Stomach (tissue), 9 donors: Measurements from ENCODE around the gene FBXL15. TPM values are rescaled to one million over a fixed set of nuclear protein-coding genes. Genes with fewer than 3 reads are reported as not detected.

Source experiments
- DNase-seq, 2 donors: peaks; one replicate each; pipeline versions ENCODE4 v3.0.0 to v3.0.0-alpha.2; 2013 to 2019
- H3K27ac ChIP-seq, 5 donors: fragments of 200-600 bp in 4 of 5; sonication (generic) in 4 of 5; one replicate each; pipeline ENCODE4 v1.5.1; 2013 to 2019; ENCODE audit warnings: mild to moderate bottlenecking in 1 of 5, moderate library complexity in 1 of 5
- H3K27me3 ChIP-seq, 3 donors: fragments of 200-600 bp; sonication (generic); one replicate each; pipeline ENCODE4 v1.5.1; 2017 to 2019; ENCODE audit warnings: mixed run types in 1 of 3
- H3K36me3 ChIP-seq, 4 donors: fragments of 200-600 bp; sonication (generic); 1 replicate in 3 of 4; 2 replicates in 1 of 4; pipeline ENCODE4 v1.5.1; 2016 to 2019
- H3K4me1 ChIP-seq, 4 donors: fragments of 200-600 bp; sonication (generic); one replicate each; pipeline ENCODE4 v1.5.1; 2016 to 2019
- H3K4me3 ChIP-seq, 4 donors: fragments of 200-600 bp; sonication (generic) in 3 of 4; one replicate each; pipeline ENCODE4 v1.5.1; 2016 to 2019; ENCODE audit warnings: mild to moderate bottlenecking in 1 of 4
- H3K9me3 ChIP-seq, 4 donors: fragments of 200-600 bp; sonication (generic); one replicate each; pipeline ENCODE4 v1.5.1; 2016 to 2019
- CTCF ChIP-seq, 7 experiments: fragments of 450-650 bp in 4 of 7; fragments of 200-600 bp in 3 of 7; sonication (generic) in 3 of 7; IDR thresholded peaks; one replicate each; pipeline ENCODE4 v1.5.1; 2016 to 2019; ENCODE audit warnings: antibody characterized with exemption in 7 of 7, control low read depth in 2 of 7, mild to moderate bottlenecking in 1 of 7
- EP300 ChIP-seq: sonication (generic); formaldehyde crosslinking; IDR thresholded peaks from one replicate; pipeline ENCODE4 v1.6.1; 2017; ENCODE audit warnings: antibody characterized with exemption
- POLR2A ChIP-seq, 4 donors: fragments of 450-650 bp; IDR thresholded peaks; one replicate each; pipeline ENCODE4 v1.6.1; 2016; ENCODE audit warnings: antibody characterized with exemption in 4 of 4, control low read depth in 2 of 4, mild to moderate bottlenecking in 1 of 4, moderate library complexity in 1 of 4
- POLR2AphosphoS5 ChIP-seq, 3 donors: sonication (generic); formaldehyde crosslinking; IDR thresholded peaks; one replicate each; pipeline ENCODE4 v1.6.1; 2016; ENCODE audit warnings: antibody characterized with exemption in 3 of 3
- WGBS, 5 donors: extraction: QIAGEN DNeasy Blood & Tissue Kit in 3 of 5; methylation state at CpG; one replicate each; pipeline versions ENCODE4 v1.1.5 to v1.1.7; 2013 to 2018; 5-methylcytosine and 5-hydroxymethylcytosine counted together
- intact Hi-C: fragments of 100-400 bp; cut with DNase I; formaldehyde crosslinking; loops from one replicate; pipeline ENCODE4 v1.15.1; 2023; ENCODE audit warnings: low total_unique reads
- polyA plus RNA-seq, 3 donors: library from polyadenylated mRNA; stranded (reverse); fragments of 200-250 nt; gene quantifications; one replicate each; pipeline ENCODE4 v1.2.3, GENCODE V29; 2013
- total RNA-seq, 5 donors: library from RNA; depleted of rRNA; stranded (reverse); fragments of >200 nt; gene quantifications; one replicate each; pipeline versions ENCODE4 v1.1.0 to v1.2.3, GENCODE V29; 2014 to 2016
- donor health status: healthy with polysubstance abuse.
- donor health status: Bipolar disorder and iron deficiency.
- donor health status: healthy.

Gene FBXL15
- total and polyA plus RNA-seq, 8 donors: 3.5 to 315 (median 19.8) TPM

- Histone ChIP-seq H3K4me1 (peaks cover 14 to 61% (median 34%) of the 10 kb centered on the region in 4 donors), H3K27me3 (peaks cover 12 to 58% (median 48%) of the 10 kb centered on the region in 3 donors), H3K27ac (peak overlapping the region in 3 of 5 donors; percentile 5 to 98 (median 78)), H3K4me3 (no peak overlapping the region), H3K9me3 (no peaks in the 10 kb centered on the region), H3K36me3 (peaks cover 7 to 17% (median 15%) of the 10 kb centered on the region in 4 donors)
- TF ChIP-seq EP300 (peak; percentile 79), POLR2A (IDR thresholded peaks at IDR 0.05) (no peak), POLR2AphosphoS5 (IDR thresholded peaks at IDR 0.05) (peak in 1 of 3 donors; percentile 29), CTCF (IDR thresholded peaks at IDR 0.05) (no peak)
- 89 to 100% (median 94%) methylated on average over 2 of the region's 2 CpGs for WGBS, 5 donors
- intact Hi-C loops: no loop called here
- DNase-seq: peak in 1 of 2 donors; percentile 64
Observed at GRCh38 chr10:102406815-102407214, 13.8 kb upstream of the FBXL15 start.

DNA sequence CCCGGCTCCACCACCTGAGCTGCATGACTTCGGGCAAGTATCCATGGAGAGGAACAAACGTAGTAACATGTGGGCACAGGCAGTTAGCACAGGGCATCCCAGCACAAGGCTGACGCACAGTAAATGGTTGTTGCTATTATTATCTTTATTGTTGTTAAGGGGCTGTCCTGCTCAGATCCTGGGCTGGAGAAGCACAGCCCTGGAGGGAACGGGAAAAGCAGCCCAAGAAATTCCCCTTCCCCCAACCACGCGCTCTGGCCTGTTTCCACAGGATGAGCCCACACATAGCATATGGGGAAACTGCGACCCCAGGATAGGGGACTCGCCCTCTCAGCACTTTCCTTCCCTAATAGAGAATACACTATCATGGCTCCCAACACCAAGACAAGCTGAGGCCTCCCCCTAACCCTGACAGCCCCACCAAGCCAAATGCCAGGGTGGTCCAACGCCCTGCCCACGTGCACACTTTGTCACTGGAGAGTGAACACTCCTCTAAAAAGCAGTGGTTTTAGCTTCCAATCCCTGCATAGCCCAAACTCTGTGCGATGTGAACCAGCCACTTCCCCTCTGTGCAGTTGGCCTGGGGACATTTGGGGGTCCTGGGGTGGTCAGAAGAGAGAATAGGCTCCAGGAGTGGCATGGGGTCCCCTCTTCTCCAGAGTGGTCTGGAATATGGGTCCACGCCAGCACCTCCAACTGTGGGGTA is 13.1 kb upstream of the FBXL15 start:
- intact Hi-C loops: no loop called here
- TF ChIP-seq CTCF (IDR thresholded peaks at IDR 0.05) (no peak), EP300 (peak; percentile 95), POLR2AphosphoS5 (IDR thresholded peaks at IDR 0.05) (peak in 2 of 3 donors; percentile 30 to 42), POLR2A (IDR thresholded peaks at IDR 0.05) (no peak)
- Histone ChIP-seq H3K4me3 (peak overlapping the region in 1 of 4 donors; percentile 55), H3K9me3 (no peaks in the 10 kb centered on the region), H3K27ac (peak overlapping the region in 3 of 5 donors; percentile 67 to 98 (median 78)), H3K27me3 (peaks cover 14 to 65% (median 56%) of the 10 kb centered on the region in 3 donors), H3K4me1 (peaks cover 14 to 56% (median 32%) of the 10 kb centered on the region in 4 donors), H3K36me3 (peaks cover 0 to 9% (median 8%) of the 10 kb centered on the region in 4 donors)
- 70 to 80% (median 78%) methylated on average over 8 to 13 of the region's 13 CpGs for WGBS, 5 donors
- peak in 1 of 2 donors; percentile 57 for DNase-seq

DNA sequence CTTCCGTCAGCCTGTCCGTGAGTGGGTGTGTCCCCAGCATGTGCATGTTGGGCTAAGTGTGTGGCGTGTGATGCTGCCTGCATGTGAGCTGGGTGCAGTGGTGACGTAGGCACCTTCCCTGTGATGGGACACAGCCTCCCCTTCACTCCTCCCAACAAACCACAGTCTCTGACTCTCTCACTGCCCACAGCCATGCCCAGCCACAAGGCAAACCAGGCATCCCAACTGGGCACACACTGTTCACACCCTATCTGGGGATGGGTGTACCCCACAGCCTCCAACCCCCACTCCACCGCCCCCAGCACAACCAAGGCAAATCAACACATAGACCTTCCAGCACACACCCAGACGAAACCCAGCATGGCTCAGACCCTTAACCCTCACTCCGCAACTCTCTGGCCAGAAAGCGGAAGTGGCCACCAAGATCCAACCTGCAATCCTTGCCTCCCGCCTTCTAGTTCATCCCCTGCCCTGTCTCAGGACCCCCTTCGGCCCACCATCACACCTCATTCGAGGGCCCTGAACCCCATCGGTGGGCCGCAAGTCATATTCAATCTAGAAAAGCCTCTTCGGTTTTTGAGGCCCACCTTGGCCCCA is 12.4 kb upstream of the FBXL15 start:
- Histone ChIP-seq H3K27me3 (peaks cover 14 to 72% (median 62%) of the 10 kb centered on the region in 3 donors), H3K9me3 (no peaks in the 10 kb centered on the region), H3K4me3 (peak overlapping the region; percentile 49 to 58 (median 55)), H3K4me1 (peaks cover 14 to 50% (median 32%) of the 10 kb centered on the region in 4 donors), H3K36me3 (peaks cover 0 to 3% (median 1%) of the 10 kb centered on the region in 4 donors), H3K27ac (peak overlapping the region in 4 of 5 donors; percentile 42 to 98 (median 72))
- intact Hi-C loops: no loop called here
- DNase-seq: peak in 1 of 2 donors; percentile 75
- TF ChIP-seq CTCF (IDR thresholded peaks at IDR 0.05) (no peak), POLR2AphosphoS5 (IDR thresholded peaks at IDR 0.05) (peak in 2 of 3 donors; percentile 45 to 56), EP300 (peak; percentile 94), POLR2A (IDR thresholded peaks at IDR 0.05) (no peak)
- WGBS, 5 donors: 53 to 65% (median 57%) methylated on average over 10 to 14 of the region's 14 CpGs
